Measurements from ENCODE around the gene FBXW4. TPM values are rescaled to one million over a fixed set of nuclear protein-coding genes. Genes with fewer than 3 reads are reported as not detected.

FBXW4 gene
- total RNA-seq, 6 experiments from 2014 or later, result 15.1 to 29.5 (median 25.6) TPM

GRCh38 chr10:101646364-101646763 is 48.6 kb downstream of the FBXW4 start:
- 70% methylated on average over 3 of the region's 6 CpGs for WGBS (ENCODE audit: insufficient coverage, low coverage, low lambda C conversion rate, missing lambda C conversion rate)
- Histone ChIP-seq H3K27ac (no peak overlapping the region), H3K36me3 (no peaks in the 10 kb centered on the region), H3K9me3 (no peaks in the 10 kb centered on the region), H3K27me3 (no peaks in the 10 kb centered on the region), H3K4me1 (no peaks in the 10 kb centered on the region), H3K4me3 (no peak overlapping the region)
- intact Hi-C loops (cut with DNase I), result no loop called here
- TF ChIP-seq POLR2A (IDR thresholded peaks at IDR 0.05), result no peak
- no peak for TF ChIP-seq CTCF (IDR thresholded peaks at IDR 0.05)
- no peak for ATAC-seq
- DNase-seq, result no peak

- TF ChIP-seq POLR2A (IDR thresholded peaks at IDR 0.05) (no peak), CTCF (IDR thresholded peaks at IDR 0.05) (no peak)
- intact Hi-C loops (cut with DNase I), result no loop called here
- Histone ChIP-seq H3K4me1 (no peaks in the 10 kb centered on the region), H3K4me3 (no peak overlapping the region), H3K9me3 (no peaks in the 10 kb centered on the region), H3K36me3 (no peaks in the 10 kb centered on the region), H3K27ac (no peak overlapping the region), H3K27me3 (no peaks in the 10 kb centered on the region)
- 22% methylated on average over 1 of the region's 1 CpG for WGBS (ENCODE audit: insufficient coverage, low coverage, low lambda C conversion rate, missing lambda C conversion rate)
- DNase-seq (no peak), ATAC-seq (peak in 2 of 4 donors; percentile 30 to 55)
These were observed 49.3 kb downstream of the FBXW4 start for GRCh38 chr10:101645659-101646058.

GRCh38 chr10:101644002-101644401 is 51.0 kb downstream of the FBXW4 start:
- H3K9me3 ChIP-seq, result no peaks in the 10 kb centered on the region
- no peak overlapping the region for H3K27ac ChIP-seq
- WGBS (ENCODE audit: insufficient coverage, low coverage, low lambda C conversion rate, missing lambda C conversion rate), result no CpG with 5 or more reads among the region's 3 CpGs
- no peaks in the 10 kb centered on the region for H3K27me3 ChIP-seq
- no peak overlapping the region for H3K4me3 ChIP-seq
- H3K4me1 ChIP-seq, result no peaks in the 10 kb centered on the region
- ATAC-seq, result no peak
- intact Hi-C loops (cut with DNase I), result no loop called here
- no peaks in the 10 kb centered on the region for H3K36me3 ChIP-seq
- DNase-seq, result no peak
- TF ChIP-seq POLR2A (IDR thresholded peaks at IDR 0.05) (no peak), CTCF (IDR thresholded peaks at IDR 0.05) (no peak)

- H3K9me3 ChIP-seq, result no peaks in the 10 kb centered on the region
- H3K36me3 ChIP-seq, result no peaks in the 10 kb centered on the region
- intact Hi-C loops (cut with DNase I), result no loop called here
- no peak overlapping the region for H3K27ac ChIP-seq
- TF ChIP-seq POLR2A (IDR thresholded peaks at IDR 0.05) (no peak), CTCF (IDR thresholded peaks at IDR 0.05) (no peak)
- WGBS (ENCODE audit: insufficient coverage, low coverage, low lambda C conversion rate, missing lambda C conversion rate), result 100% methylated on average over 1 of the region's 3 CpGs
- ATAC-seq (no peak), DNase-seq (no peak)
- no peak overlapping the region for H3K4me3 ChIP-seq
- no peaks in the 10 kb centered on the region for H3K4me1 ChIP-seq
- no peaks in the 10 kb centered on the region for H3K27me3 ChIP-seq
These were observed 51.4 kb downstream of the FBXW4 start for GRCh38 chr10:101643546-101643945.

All from right lobe of liver (tissue), 6 donors.